H1 (cell line): Measurements from ENCODE around the gene GDI2.

Experiments used
- CHD2 ChIP-seq: IDR thresholded peaks from 2 replicates; pipeline ENCODE4 v1.6.1; 2012; ENCODE audit warnings: low read length, improper control_type of control experiment
- CTCF ChIP-seq, 3 experiments: IDR thresholded peaks; 1 replicate in 2 of 3; 2 replicates in 1 of 3; pipeline versions ENCODE4 v1.5.1 to v1.6.1; 2011; ENCODE audit warnings: low read length in 3 of 3, mild to moderate bottlenecking in 3 of 3, inconsistent platforms in 2 of 3, low read depth in 1 of 3, moderate library complexity in 1 of 3; ENCODE audit not compliant: insufficient read depth in 1 of 3; ENCODE audit errors: control extremely low read depth in 1 of 3
- EP300 ChIP-seq, 2 experiments: IDR thresholded peaks; 1 replicate in 1 of 2; 2 replicates in 1 of 2; pipeline ENCODE4 v1.6.1; 2011 to 2012; ENCODE audit warnings: low read depth in 2 of 2, low read length in 2 of 2, mild to moderate bottlenecking in 2 of 2, borderline replicate concordance in 1 of 2, inconsistent platforms in 1 of 2, moderate library complexity in 1 of 2
- EZH2 ChIP-seq: fragments of 200-600 bp; sonication (generic); IDR thresholded peaks from 2 replicates; pipeline ENCODE4 v1.7.1; 2012; ENCODE audit warnings: low read depth, mild to moderate bottlenecking, moderate library complexity, low read length, inconsistent platforms; ENCODE audit not compliant: severe bottlenecking
- GABPA ChIP-seq: IDR thresholded peaks from 2 replicates; pipeline ENCODE4 v1.6.1; 2011; ENCODE audit warnings: mild to moderate bottlenecking, low read length, moderate library complexity, borderline replicate concordance; ENCODE audit not compliant: insufficient read depth
- HDAC6 ChIP-seq: IDR thresholded peaks from one replicate; pipeline ENCODE4 v1.7.1; 2012; ENCODE audit warnings: low read depth, mild to moderate bottlenecking, inconsistent platforms, low read length, moderate library complexity
- MAFK ChIP-seq: IDR thresholded peaks from 2 replicates; pipeline ENCODE4 v1.6.1; 2012; ENCODE audit warnings: low read depth, mild to moderate bottlenecking, improper control_type of control experiment, low read length
- POLR2A ChIP-seq, 2 experiments: IDR thresholded peaks; 1 replicate in 1 of 2; 2 replicates in 1 of 2; pipeline ENCODE4 v1.6.1; 2011; ENCODE audit warnings: low read depth in 2 of 2, low read length in 2 of 2, mild to moderate bottlenecking in 2 of 2; ENCODE audit errors: control extremely low read depth in 1 of 2
- RFX5 ChIP-seq: IDR thresholded peaks from 2 replicates; pipeline ENCODE4 v1.6.1; 2011; ENCODE audit warnings: low read depth, low read length, improper control_type of control experiment, borderline replicate concordance
- RNF2 ChIP-seq: fragments of 200-900, 300-1000 bp; sonication (generic); IDR thresholded peaks from 2 replicates; pipeline ENCODE4 v1.7.1; 2016; ENCODE audit warnings: borderline replicate concordance, low read depth, mild to moderate bottlenecking, antibody characterized with exemption, low read length; ENCODE audit not compliant: poor library complexity, severe bottlenecking; ENCODE audit errors: missing control alignments
- SIN3A ChIP-seq, 2 experiments: IDR thresholded peaks in 1 of 2; conservative IDR thresholded peaks in 1 of 2; 2 replicates each; pipeline ENCODE4 v1.6.1; 2011 to 2012; ENCODE audit warnings: low read length in 2 of 2, improper control_type of control experiment in 1 of 2, low read depth in 1 of 2, mild to moderate bottlenecking in 1 of 2
- TAF1 ChIP-seq: IDR thresholded peaks from 2 replicates; pipeline ENCODE4 v1.6.1; 2011; ENCODE audit warnings: mild to moderate bottlenecking, low read depth, low read length

GRCh38 chr10:5730766-5731165 is 82.5 kb downstream of the GDI2 start:
- TF ChIP-seq SIN3A (conservative IDR thresholded peaks at IDR 0.05 in 1 of 2, IDR thresholded peaks at IDR 0.05 in 1 of 2; ENCODE audit: low read depth in 1 of 2, low read length in 2 of 2) (no peak), CHD2 (no peak), EZH2 (no peak), MAFK (no peak), TAF1 (no peak), GABPA (no peak), RFX5 (no peak), RNF2 (no peak), HDAC6 (no peak), CTCF (IDR thresholded peaks at IDR 0.05; ENCODE audit: control extremely low read depth in 1 of 3, insufficient read depth in 1 of 3, low read depth in 1 of 3, low read length in 3 of 3) (no peak), EP300 (IDR thresholded peaks at IDR 0.05; ENCODE audit: borderline replicate concordance in 1 of 2, low read depth in 2 of 2, low read length in 2 of 2) (no peak), POLR2A (IDR thresholded peaks at IDR 0.05; ENCODE audit: control extremely low read depth in 1 of 2, low read depth in 2 of 2, low read length in 2 of 2) (no peak)
